Mesendoderm (in vitro differentiated cells): ENCODE measurements around the gene TTLL12.

Experiments
- DNase-seq: peaks from one replicate; pipeline ENCODE4 v3.0.0; 2013
- H2AK5ac ChIP-seq: 2 replicates; pipeline ENCODE4 v1.6.1; 2013; ENCODE audit warnings: low read length, inconsistent platforms
- H2BK120ac ChIP-seq: 2 replicates; pipeline ENCODE4 v1.6.1; 2013; ENCODE audit warnings: low read depth, mild to moderate bottlenecking, low read length, moderate library complexity, mixed read lengths
- H2BK15ac ChIP-seq: replicated peaks from 2 replicates; pipeline ENCODE4 v1.6.1; 2013; ENCODE audit warnings: low read depth, mild to moderate bottlenecking, moderate library complexity
- H2BK5ac ChIP-seq: 2 replicates; pipeline ENCODE4 v1.6.1; 2013; ENCODE audit warnings: low read length, inconsistent platforms
- H3K18ac ChIP-seq: 2 replicates; pipeline ENCODE4 v1.6.1; 2013; ENCODE audit warnings: mild to moderate bottlenecking, low read length, mixed read lengths
- H3K23ac ChIP-seq: one replicate; pipeline ENCODE4 v1.6.1; 2013; ENCODE audit warnings: low read length
- H3K27ac ChIP-seq: 2 replicates; pipeline ENCODE4 v1.5.1; 2013; ENCODE audit warnings: low read depth, mild to moderate bottlenecking, inconsistent platforms, low read length, moderate library complexity
- H3K27me3 ChIP-seq: 2 replicates; pipeline ENCODE4 v1.6.1; 2013; ENCODE audit warnings: low read length, control low read depth, mild to moderate bottlenecking, inconsistent platforms; ENCODE audit not compliant: insufficient read depth, poor library complexity
- H3K36me3 ChIP-seq: 2 replicates; pipeline ENCODE4 v1.6.1; 2013; ENCODE audit warnings: low read length, inconsistent platforms; ENCODE audit not compliant: control insufficient read depth, insufficient read depth
- H3K4ac ChIP-seq: one replicate; pipeline ENCODE4 v1.6.1; 2013; ENCODE audit warnings: low read depth, mild to moderate bottlenecking, low read length, moderate library complexity
- H3K4me1 ChIP-seq: 2 replicates; pipeline ENCODE4 v1.6.1; 2013; ENCODE audit warnings: low read depth, low read length, inconsistent platforms; ENCODE audit not compliant: control insufficient read depth
- H3K4me2 ChIP-seq: 2 replicates; pipeline ENCODE4 v1.6.1; 2013; ENCODE audit warnings: low read length
- H3K4me3 ChIP-seq: 2 replicates; pipeline ENCODE4 v1.5.1; 2013; ENCODE audit warnings: mild to moderate bottlenecking, low read length
- H3K56ac ChIP-seq: one replicate; pipeline ENCODE4 v1.6.1; 2013; ENCODE audit warnings: low read length
- H3K79me1 ChIP-seq: 2 replicates; pipeline ENCODE4 v1.6.1; 2013; ENCODE audit warnings: low read length, inconsistent platforms
- H3K79me2 ChIP-seq: 2 replicates; pipeline ENCODE4 v1.6.1; 2013; ENCODE audit warnings: mild to moderate bottlenecking, low read length; ENCODE audit not compliant: control insufficient read depth, insufficient read depth
- H3K9ac ChIP-seq: 2 replicates; pipeline ENCODE4 v1.6.1; 2013; ENCODE audit warnings: low read length, inconsistent platforms
- H4K5ac ChIP-seq: one replicate; pipeline ENCODE4 v1.6.1; 2013; ENCODE audit warnings: low read length
- H4K8ac ChIP-seq: one replicate; pipeline ENCODE4 v1.6.1; 2013; ENCODE audit warnings: low read depth, mild to moderate bottlenecking, control low read depth, low read length, moderate library complexity
- WGBS: extraction: QIAGEN DNeasy Blood & Tissue Kit; methylation state at CpG from one replicate; pipeline ENCODE4 v1.1.7; 2013; ENCODE audit warnings: low lambda C conversion rate, missing lambda C conversion rate; ENCODE audit not compliant: insufficient coverage; ENCODE audit errors: extremely low coverage; 5-methylcytosine and 5-hydroxymethylcytosine counted together

The TTLL12 gene

DNA sequence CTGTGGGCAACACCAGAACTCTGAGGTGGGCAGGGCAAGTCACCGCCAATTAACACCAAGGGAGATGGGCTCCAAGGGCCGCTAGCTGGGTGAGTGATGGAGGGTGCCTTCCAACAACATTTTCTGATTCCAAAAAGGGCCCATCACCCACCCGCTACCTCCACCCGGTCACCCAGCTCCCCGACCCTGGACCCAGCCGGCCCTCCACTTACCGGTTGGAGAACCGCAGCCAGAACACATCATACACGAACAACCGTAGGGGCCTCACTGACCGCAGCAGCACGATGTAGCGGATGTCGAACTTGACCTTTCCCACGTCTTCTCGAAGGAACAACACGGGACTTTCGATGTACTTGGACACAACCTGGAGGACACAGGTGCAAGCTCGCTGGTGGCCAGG lies 14.7 kb downstream of the TTLL12 start:
- DNase-seq, result no peak
- no peak overlapping the region for H3K18ac ChIP-seq
- H2BK5ac ChIP-seq, result no peak overlapping the region
- no peaks in the 10 kb centered on the region for H3K79me2 ChIP-seq
- H4K8ac ChIP-seq, result no peak overlapping the region
- H3K56ac ChIP-seq, result no peak overlapping the region
- no peak overlapping the region for H3K9ac ChIP-seq
- H4K5ac ChIP-seq, result no peak overlapping the region
- no peak overlapping the region for H3K4ac ChIP-seq
- no CpG with 5 or more reads among the region's 19 CpGs for WGBS
- H3K27ac ChIP-seq, result no peak overlapping the region
- peaks cover 4% of the 10 kb centered on the region for H3K36me3 ChIP-seq
- no peaks in the 10 kb centered on the region for H3K79me1 ChIP-seq
- no peaks in the 10 kb centered on the region for H3K4me1 ChIP-seq
- H3K4me3 ChIP-seq, result no peak overlapping the region
- no peak overlapping the region for H2BK15ac ChIP-seq
- H2AK5ac ChIP-seq, result no peak overlapping the region
- H3K4me2 ChIP-seq, result no peak overlapping the region
- no peak overlapping the region for H3K23ac ChIP-seq
- H2BK120ac ChIP-seq, result no peak overlapping the region
- H3K27me3 ChIP-seq, result no peaks in the 10 kb centered on the region

DNA sequence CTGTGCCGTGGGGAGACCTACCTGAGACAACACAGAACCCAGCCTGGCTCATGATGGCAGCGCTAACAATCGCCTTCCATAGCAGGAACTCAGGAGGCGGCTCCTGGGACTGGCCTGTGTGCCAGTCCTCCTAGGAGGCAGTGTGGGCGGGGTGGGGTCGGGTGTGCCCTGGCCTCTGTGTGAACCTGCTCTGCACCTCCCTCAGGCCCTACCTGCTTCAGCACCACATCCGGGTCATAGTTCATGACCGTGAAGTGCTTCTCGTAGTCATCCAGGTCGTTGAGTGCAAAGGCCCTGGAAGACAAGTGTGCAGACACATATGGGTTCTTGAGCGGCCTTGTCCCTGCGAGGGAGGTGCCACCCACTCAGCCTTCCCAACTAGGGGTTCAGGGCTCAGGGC lies 15.3 kb downstream of the TTLL12 start:
- Histone ChIP-seq H3K56ac (no peak overlapping the region), H3K36me3 (peaks cover 2% of the 10 kb centered on the region), H3K18ac (no peak overlapping the region), H3K79me1 (no peaks in the 10 kb centered on the region), H3K4me2 (no peak overlapping the region), H3K4ac (no peak overlapping the region), H3K23ac (no peak overlapping the region), H4K8ac (no peak overlapping the region), H3K9ac (no peak overlapping the region), H4K5ac (no peak overlapping the region), H3K4me1 (no peaks in the 10 kb centered on the region), H2BK5ac (no peak overlapping the region), H2AK5ac (no peak overlapping the region), H2BK120ac (no peak overlapping the region), H3K27me3 (no peaks in the 10 kb centered on the region), H2BK15ac (no peak overlapping the region), H3K4me3 (no peak overlapping the region), H3K27ac (no peak overlapping the region), H3K79me2 (no peaks in the 10 kb centered on the region)
- no peak for DNase-seq
- WGBS, result no CpG with 5 or more reads among the region's 12 CpGs

DNA sequence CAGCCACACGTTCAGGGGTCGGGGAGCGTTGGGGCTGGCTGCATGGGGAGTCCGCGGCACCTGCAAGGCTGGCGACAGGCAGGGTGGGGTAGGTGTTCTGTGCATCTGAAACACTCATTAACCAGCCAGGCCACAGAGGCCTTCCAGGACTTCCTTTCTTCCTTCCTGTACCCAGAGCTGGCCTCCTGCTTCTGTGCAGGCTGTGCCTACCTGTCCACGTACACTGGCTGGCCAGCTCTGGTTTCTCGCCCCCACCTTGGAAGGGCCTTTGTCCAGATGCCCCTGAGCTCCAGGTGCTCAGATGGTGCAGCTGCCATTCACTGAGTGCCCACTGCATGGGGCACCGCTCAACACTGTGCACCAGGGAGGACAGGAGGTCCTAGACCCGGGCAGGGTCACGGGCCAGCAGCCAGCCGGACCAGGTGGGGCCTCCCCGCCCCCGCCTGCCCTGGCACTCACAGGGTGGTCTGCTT lies 15.9 kb downstream of the TTLL12 start:
- Histone ChIP-seq H3K4ac (no peak overlapping the region), H3K56ac (no peak overlapping the region), H4K5ac (no peak overlapping the region), H3K27me3 (no peaks in the 10 kb centered on the region), H2AK5ac (no peak overlapping the region), H3K4me3 (no peak overlapping the region), H3K4me1 (no peaks in the 10 kb centered on the region), H2BK5ac (no peak overlapping the region), H3K27ac (no peak overlapping the region), H3K9ac (no peak overlapping the region), H3K18ac (no peak overlapping the region), H3K79me1 (no peaks in the 10 kb centered on the region), H3K36me3 (peaks cover 2% of the 10 kb centered on the region), H3K4me2 (no peak overlapping the region), H4K8ac (no peak overlapping the region), H3K23ac (no peak overlapping the region), H2BK15ac (no peak overlapping the region), H2BK120ac (no peak overlapping the region), H3K79me2 (no peaks in the 10 kb centered on the region)
- WGBS, result no CpG with 5 or more reads among the region's 14 CpGs
- no peak for DNase-seq

DNA sequence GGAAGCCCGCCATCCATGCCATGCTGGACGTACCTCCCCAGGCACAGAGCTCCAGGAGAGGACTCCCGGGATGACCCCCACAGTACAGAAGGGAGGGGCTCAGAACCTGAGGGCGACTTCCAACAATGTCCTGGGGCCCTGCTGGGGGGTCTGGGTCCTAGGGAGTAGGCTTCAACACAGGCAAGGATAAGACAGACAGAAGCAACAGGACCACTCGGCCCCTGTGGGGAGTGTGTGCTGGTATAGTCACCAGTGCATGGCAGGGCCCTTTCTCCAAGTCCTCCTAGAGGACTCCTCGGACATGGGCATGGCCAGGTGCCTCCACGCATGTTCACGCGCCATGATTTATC lies 16.8 kb downstream of the TTLL12 start:
- H3K27ac ChIP-seq, result no peak overlapping the region
- H3K9ac ChIP-seq, result no peak overlapping the region
- WGBS, result no CpG with 5 or more reads among the region's 9 CpGs
- no peak overlapping the region for H4K8ac ChIP-seq
- H3K4ac ChIP-seq, result no peak overlapping the region
- H3K4me1 ChIP-seq, result no peaks in the 10 kb centered on the region
- H3K56ac ChIP-seq, result no peak overlapping the region
- H2BK5ac ChIP-seq, result no peak overlapping the region
- no peak overlapping the region for H3K4me3 ChIP-seq
- no peak overlapping the region for H3K4me2 ChIP-seq
- no peak overlapping the region for H2BK15ac ChIP-seq
- no peak overlapping the region for H2AK5ac ChIP-seq
- no peak for DNase-seq
- H3K23ac ChIP-seq, result no peak overlapping the region
- no peak overlapping the region for H2BK120ac ChIP-seq
- no peak overlapping the region for H3K18ac ChIP-seq
- peaks cover 2% of the 10 kb centered on the region for H3K36me3 ChIP-seq
- H3K27me3 ChIP-seq, result no peaks in the 10 kb centered on the region
- no peaks in the 10 kb centered on the region for H3K79me1 ChIP-seq
- no peaks in the 10 kb centered on the region for H3K79me2 ChIP-seq
- H4K5ac ChIP-seq, result no peak overlapping the region

DNA sequence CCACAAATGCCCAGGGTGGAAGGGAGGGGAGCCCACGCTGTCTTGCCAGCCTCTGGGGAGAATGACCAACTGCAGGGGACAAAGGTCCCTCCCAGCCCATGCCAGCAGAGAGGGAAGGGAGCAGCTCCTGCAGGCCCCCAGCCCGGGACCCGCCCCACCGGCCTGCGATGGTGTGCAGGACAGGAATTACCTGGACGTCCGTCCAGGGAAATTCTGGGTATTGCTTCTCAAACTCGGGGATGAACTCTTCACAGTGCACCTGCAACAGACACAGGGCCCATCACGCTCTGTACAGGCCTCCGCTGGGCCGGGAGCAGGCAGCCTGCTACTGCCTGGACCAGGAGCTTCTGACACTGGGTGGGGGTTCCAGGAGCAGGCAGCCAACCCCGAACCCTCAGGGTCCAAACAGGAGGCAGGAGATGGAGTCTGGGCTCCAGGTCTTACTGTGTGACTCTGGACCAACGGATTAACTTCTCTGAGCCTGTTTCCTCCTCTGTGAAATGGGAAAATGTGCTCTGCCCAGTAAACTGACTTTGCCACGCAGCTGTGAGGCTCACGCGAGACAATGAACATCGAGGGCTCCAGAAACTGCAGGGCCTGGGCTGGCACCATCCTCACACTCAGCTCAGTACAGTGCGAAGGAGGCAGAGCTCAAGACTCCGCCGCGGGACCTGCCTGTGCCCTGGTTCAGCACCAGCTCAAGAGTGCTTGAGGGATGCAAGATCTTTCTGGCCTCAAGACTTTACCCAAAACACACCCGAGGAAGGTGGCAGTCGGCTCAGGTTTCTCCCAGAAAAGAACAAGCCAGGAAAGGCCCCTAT lies 17.4 kb downstream of the TTLL12 start:
- Histone ChIP-seq H3K27ac (no peak overlapping the region), H3K79me2 (no peaks in the 10 kb centered on the region), H3K27me3 (no peaks in the 10 kb centered on the region), H2BK5ac (no peak overlapping the region), H3K79me1 (no peaks in the 10 kb centered on the region), H3K23ac (no peak overlapping the region), H2BK15ac (no peak overlapping the region), H3K9ac (no peak overlapping the region), H4K5ac (no peak overlapping the region), H3K56ac (no peak overlapping the region), H4K8ac (no peak overlapping the region), H3K4me3 (no peak overlapping the region), H3K18ac (no peak overlapping the region), H2AK5ac (no peak overlapping the region), H3K4ac (no peak overlapping the region), H3K4me2 (no peak overlapping the region), H3K36me3 (peaks cover 2% of the 10 kb centered on the region), H3K4me1 (no peaks in the 10 kb centered on the region), H2BK120ac (no peak overlapping the region)
- WGBS, result no CpG with 5 or more reads among the region's 23 CpGs
- no peak for DNase-seq
